Smooth muscle cell (in vitro differentiated cells): ENCODE data around the gene IL22RA1. TPM values are rescaled to one million over a fixed set of nuclear protein-coding genes. Genes with fewer than 3 reads are reported as not detected.

Source experiments
- DNase-seq: peaks from one replicate; lab custom pipeline; 2025; ENCODE audit not compliant: unreplicated experiment; lab: John Stamatoyannopoulos, UW
- H2AFZ ChIP-seq: fragments of 200-600 bp; sonication (generic); 2 replicates; pipeline ENCODE4 v1.6.0; 2016; ENCODE audit warnings: antibody characterized with exemption, low read depth, mild to moderate bottlenecking
- H3F3A ChIP-seq: fragments of 200-600 bp; sonication (generic); 2 replicates; pipeline ENCODE4 v1.6.0; 2017; ENCODE audit warnings: antibody characterized with exemption, low read depth
- H3K27ac ChIP-seq: fragments of 200-600 bp; sonication (generic); 2 replicates; pipeline ENCODE4 v1.5.1; 2016; ENCODE audit warnings: low read depth, mild to moderate bottlenecking
- H3K27me3 ChIP-seq: fragments of 200-600 bp; sonication (generic); 2 replicates; pipeline ENCODE4 v1.6.1; 2016; ENCODE audit warnings: low read depth, mild to moderate bottlenecking
- H3K36me3 ChIP-seq: fragments of 200-600 bp; sonication (generic); 2 replicates; pipeline ENCODE4 v1.5.1; 2016; ENCODE audit warnings: low read depth
- H3K4me1 ChIP-seq: fragments of 200-600 bp; sonication (generic); 2 replicates; pipeline ENCODE4 v1.5.1; 2016; ENCODE audit warnings: low read depth
- H3K4me2 ChIP-seq: fragments of 200-600 bp; sonication (generic); 2 replicates; pipeline ENCODE4 v1.6.0; 2016; ENCODE audit warnings: mild to moderate bottlenecking
- H3K4me3 ChIP-seq: fragments of 200-600 bp; sonication (generic); 2 replicates; pipeline ENCODE4 v1.5.1; 2016; ENCODE audit warnings: mild to moderate bottlenecking
- H3K79me2 ChIP-seq: fragments of 200-600 bp; sonication (generic); 2 replicates; pipeline ENCODE4 v1.6.0; 2016; ENCODE audit warnings: low read depth, mild to moderate bottlenecking
- H3K9ac ChIP-seq: fragments of 200-600 bp; sonication (generic); 2 replicates; pipeline ENCODE4 v1.6.0; 2016; ENCODE audit warnings: low read depth
- H3K9me3 ChIP-seq: fragments of 200-600 bp; sonication (generic); replicated peaks from 2 replicates; pipeline ENCODE4 v1.5.1; 2016; ENCODE audit warnings: low read depth
- H4K20me1 ChIP-seq: fragments of 200-600 bp; sonication (generic); 2 replicates; pipeline ENCODE4 v1.6.0; 2016; ENCODE audit warnings: low read depth
- WGBS: methylation state at CpG from one replicate; pipeline ENCODE4 v1.1.7; 2016; ENCODE audit warnings: low lambda C conversion rate; 5-methylcytosine and 5-hydroxymethylcytosine counted together
- polyA plus RNA-seq: library from polyadenylated mRNA; unstranded; fragments of >200 nt; fragmentation: Nextera tagmentation; extraction: Ambion mirVana; gene quantifications from 2 replicates; pipeline ENCODE4 v1.2.1, GENCODE V29; 2016
- total RNA-seq: library from RNA; depleted of rRNA; stranded (reverse); fragments of >200 nt; gene quantifications from 2 replicates; pipeline ENCODE4 v1.2.3, GENCODE V29; 2014
- TF ChIP-seq, protein P1 (sequence below): fragments of 200-600 bp; sonication (generic); IDR thresholded peaks from 2 replicates; pipeline ENCODE4 v1.5.1; 2017; ENCODE audit warnings: borderline replicate concordance, mild to moderate bottlenecking, antibody characterized with exemption; ENCODE audit not compliant: insufficient read depth, poor library complexity, severe bottlenecking

The IL22RA1 gene
- total and polyA plus RNA-seq, 2 experiments from 2014 or later = 0.40 TPM; not detected in 1

DNA sequence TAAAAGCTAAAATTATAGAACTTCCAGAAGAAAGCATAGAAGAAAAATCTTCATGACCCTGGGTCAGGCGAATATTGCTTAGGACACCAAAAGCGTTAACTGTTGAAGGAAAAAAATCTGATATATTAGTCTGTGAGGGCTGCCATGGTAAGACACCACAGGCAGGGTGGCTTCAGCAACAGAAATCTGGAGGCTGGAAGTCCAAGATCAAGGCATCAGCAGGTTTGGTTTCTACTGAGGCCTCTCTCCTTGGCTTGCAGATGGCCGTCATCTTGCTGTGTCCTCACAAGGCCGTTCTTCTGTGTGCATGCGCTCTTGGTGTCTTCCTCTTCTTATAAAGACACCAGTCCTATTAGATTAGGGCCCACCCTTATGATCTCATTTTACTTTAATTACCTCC lies 29.7 kb upstream of the IL22RA1 start:
- 97% methylated on average over 5 of the region's 5 CpGs for WGBS
- H3K36me3 ChIP-seq = no peaks in the 10 kb centered on the region
- no peaks in the 10 kb centered on the region for H4K20me1 ChIP-seq
- no peak overlapping the region for H3K4me2 ChIP-seq
- H2AFZ ChIP-seq = no peak overlapping the region
- H3K4me1 ChIP-seq = no peaks in the 10 kb centered on the region
- H3K79me2 ChIP-seq = no peaks in the 10 kb centered on the region
- no peak overlapping the region for H3K9ac ChIP-seq
- no peaks in the 10 kb centered on the region for H3K9me3 ChIP-seq
- TF ChIP-seq, protein P1, sequence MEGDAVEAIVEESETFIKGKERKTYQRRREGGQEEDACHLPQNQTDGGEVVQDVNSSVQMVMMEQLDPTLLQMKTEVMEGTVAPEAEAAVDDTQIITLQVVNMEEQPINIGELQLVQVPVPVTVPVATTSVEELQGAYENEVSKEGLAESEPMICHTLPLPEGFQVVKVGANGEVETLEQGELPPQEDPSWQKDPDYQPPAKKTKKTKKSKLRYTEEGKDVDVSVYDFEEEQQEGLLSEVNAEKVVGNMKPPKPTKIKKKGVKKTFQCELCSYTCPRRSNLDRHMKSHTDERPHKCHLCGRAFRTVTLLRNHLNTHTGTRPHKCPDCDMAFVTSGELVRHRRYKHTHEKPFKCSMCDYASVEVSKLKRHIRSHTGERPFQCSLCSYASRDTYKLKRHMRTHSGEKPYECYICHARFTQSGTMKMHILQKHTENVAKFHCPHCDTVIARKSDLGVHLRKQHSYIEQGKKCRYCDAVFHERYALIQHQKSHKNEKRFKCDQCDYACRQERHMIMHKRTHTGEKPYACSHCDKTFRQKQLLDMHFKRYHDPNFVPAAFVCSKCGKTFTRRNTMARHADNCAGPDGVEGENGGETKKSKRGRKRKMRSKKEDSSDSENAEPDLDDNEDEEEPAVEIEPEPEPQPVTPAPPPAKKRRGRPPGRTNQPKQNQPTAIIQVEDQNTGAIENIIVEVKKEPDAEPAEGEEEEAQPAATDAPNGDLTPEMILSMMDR = no peak
- no peak overlapping the region for H3K27ac ChIP-seq
- no peak for DNase-seq
- H3K27me3 ChIP-seq = peaks cover 9% of the 10 kb centered on the region
- H3K4me3 ChIP-seq = no peak overlapping the region
- no peaks in the 10 kb centered on the region for H3F3A ChIP-seq

DNA sequence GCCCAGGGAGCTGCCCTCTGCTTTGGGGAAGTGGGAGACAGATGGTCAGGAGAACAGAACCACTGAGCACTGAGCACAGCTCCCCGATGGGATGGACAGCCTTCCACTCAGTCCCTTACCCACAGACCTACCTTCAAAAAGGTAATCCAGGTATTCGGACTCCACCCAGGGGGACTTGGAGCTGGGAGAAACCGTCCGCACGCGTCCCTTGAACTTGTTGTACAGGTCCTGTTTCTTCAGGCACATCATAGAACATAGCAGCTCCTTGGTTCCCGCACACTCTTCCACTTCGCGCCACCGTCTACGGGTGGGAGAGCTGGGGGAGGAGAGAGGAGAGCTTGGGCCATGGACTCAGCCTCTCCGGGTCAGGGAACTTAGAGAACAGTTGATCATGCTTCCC lies 26.3 kb upstream of the IL22RA1 start:
- H4K20me1 ChIP-seq = no peaks in the 10 kb centered on the region
- H3K4me2 ChIP-seq = no peak overlapping the region
- no peaks in the 10 kb centered on the region for H3F3A ChIP-seq
- H3K27me3 ChIP-seq = peaks cover 3% of the 10 kb centered on the region
- no peak overlapping the region for H3K27ac ChIP-seq
- no peak overlapping the region for H2AFZ ChIP-seq
- no peaks in the 10 kb centered on the region for H3K79me2 ChIP-seq
- H3K9ac ChIP-seq = no peak overlapping the region
- no peaks in the 10 kb centered on the region for H3K9me3 ChIP-seq
- TF ChIP-seq, protein P1 = no peak
- no peaks in the 10 kb centered on the region for H3K4me1 ChIP-seq
- WGBS = 96% methylated on average over 12 of the region's 12 CpGs
- no peaks in the 10 kb centered on the region for H3K36me3 ChIP-seq
- H3K4me3 ChIP-seq = no peak overlapping the region
- no peak for DNase-seq

DNA sequence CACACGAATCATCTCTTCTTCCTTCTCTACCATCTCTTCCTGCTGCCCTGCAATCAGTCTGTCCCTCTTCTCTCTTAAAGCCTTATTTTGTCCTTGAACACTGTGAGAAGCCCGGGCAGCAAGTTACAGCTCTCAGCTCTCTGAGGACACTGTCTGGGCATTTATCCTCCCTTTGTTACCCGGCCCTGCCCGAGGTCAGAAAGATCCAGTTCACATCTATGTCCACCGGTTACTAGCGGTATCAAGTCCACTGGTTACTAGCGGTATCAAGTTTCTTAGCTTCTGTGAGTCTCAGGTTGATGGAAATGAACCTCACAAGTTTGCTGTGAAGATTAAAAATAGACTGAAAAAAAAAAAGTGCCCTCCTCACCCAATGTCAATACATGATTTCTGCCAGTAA lies 25.3 kb upstream of the IL22RA1 start:
- Histone ChIP-seq H3F3A (no peaks in the 10 kb centered on the region), H3K9ac (no peak overlapping the region), H3K9me3 (no peaks in the 10 kb centered on the region), H3K4me3 (no peak overlapping the region), H3K4me1 (no peaks in the 10 kb centered on the region), H4K20me1 (no peaks in the 10 kb centered on the region), H3K36me3 (no peaks in the 10 kb centered on the region), H2AFZ (no peak overlapping the region), H3K27me3 (no peaks in the 10 kb centered on the region), H3K79me2 (no peaks in the 10 kb centered on the region), H3K27ac (no peak overlapping the region), H3K4me2 (no peak overlapping the region)
- TF ChIP-seq, protein P1 = no peak
- DNase-seq = no peak
- 91% methylated on average over 7 of the region's 7 CpGs for WGBS

- Histone ChIP-seq H4K20me1 (no peaks in the 10 kb centered on the region), H3K4me3 (no peak overlapping the region), H3K27ac (no peak overlapping the region), H3K4me2 (no peak overlapping the region), H3K9ac (no peak overlapping the region), H2AFZ (no peak overlapping the region), H3K9me3 (no peaks in the 10 kb centered on the region), H3K27me3 (no peaks in the 10 kb centered on the region), H3K4me1 (no peaks in the 10 kb centered on the region), H3F3A (no peaks in the 10 kb centered on the region), H3K79me2 (no peaks in the 10 kb centered on the region), H3K36me3 (no peaks in the 10 kb centered on the region)
- TF ChIP-seq, protein P1 = no peak
- WGBS = 71% methylated on average over 4 of the region's 4 CpGs
- DNase-seq = no peak
These were observed 24.1 kb upstream of the IL22RA1 start for GRCh38 chr1:24167008-24167407.
